Stimulated activated CD4-positive, alpha-beta T cell treated with anti-CD3 and anti-CD28 coated beads, Interleukin-12 subunit alpha, Interleukin-12 subunit beta, amount 100 ng/mL, for 48 hours (primary cell): ENCODE data around the gene CDH22.

Source experiments
- DNase-seq, 3 donors: peaks; one replicate each; pipeline ENCODE4 v3.0.0-alpha.2; 2020; ENCODE audit warnings: low read depth in 2 of 3, low spot score in 1 of 3

The CDH22 gene

DNA sequence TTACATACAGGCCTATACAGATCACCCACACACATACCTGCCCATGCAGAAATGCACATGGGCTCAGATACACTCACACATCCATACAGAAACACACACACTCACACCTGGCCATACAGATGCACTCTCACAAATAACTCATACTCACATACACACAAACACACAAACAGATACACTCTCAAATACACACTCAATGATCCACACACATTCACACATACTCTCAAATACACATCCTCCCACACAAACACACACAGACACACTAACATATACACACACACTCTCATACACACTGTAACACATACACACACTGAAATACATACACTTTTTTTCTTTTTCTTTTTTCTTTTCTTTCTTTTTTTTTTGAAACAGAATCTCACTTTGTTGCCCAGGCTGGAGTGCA lies 90.7 kb downstream of the CDH22 start:
- DNase-seq = no peak

DNA sequence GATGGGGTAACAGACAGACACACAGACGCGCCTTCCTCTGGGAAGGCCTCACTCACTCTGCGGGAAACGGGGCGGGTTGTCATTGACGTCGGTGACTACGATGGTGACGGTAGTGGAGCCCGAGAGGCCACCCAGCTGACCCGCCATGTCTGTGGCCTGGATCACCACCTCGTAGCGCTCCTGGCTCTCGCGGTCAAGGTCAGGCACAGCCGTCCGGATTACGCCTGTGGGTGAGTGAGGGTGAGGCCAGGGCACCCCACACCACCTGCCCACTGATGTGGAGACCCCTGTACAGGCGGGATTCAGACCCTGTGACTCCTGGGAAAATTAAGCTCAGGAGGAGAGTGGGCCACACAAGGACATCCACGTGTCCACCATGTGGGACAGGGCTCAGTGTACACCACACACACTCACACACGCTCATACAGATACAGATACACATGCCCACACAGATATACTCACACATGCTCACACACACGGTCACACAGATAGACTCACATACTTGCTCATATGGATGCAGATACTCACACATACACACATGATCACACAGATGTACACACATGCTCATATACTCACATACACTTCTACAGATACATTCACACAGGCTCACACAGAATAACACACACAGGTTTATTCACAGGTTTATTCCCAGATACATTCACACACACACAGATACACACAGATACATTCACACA lies 91.4 kb downstream of the CDH22 start:
- no peak for DNase-seq

DNA sequence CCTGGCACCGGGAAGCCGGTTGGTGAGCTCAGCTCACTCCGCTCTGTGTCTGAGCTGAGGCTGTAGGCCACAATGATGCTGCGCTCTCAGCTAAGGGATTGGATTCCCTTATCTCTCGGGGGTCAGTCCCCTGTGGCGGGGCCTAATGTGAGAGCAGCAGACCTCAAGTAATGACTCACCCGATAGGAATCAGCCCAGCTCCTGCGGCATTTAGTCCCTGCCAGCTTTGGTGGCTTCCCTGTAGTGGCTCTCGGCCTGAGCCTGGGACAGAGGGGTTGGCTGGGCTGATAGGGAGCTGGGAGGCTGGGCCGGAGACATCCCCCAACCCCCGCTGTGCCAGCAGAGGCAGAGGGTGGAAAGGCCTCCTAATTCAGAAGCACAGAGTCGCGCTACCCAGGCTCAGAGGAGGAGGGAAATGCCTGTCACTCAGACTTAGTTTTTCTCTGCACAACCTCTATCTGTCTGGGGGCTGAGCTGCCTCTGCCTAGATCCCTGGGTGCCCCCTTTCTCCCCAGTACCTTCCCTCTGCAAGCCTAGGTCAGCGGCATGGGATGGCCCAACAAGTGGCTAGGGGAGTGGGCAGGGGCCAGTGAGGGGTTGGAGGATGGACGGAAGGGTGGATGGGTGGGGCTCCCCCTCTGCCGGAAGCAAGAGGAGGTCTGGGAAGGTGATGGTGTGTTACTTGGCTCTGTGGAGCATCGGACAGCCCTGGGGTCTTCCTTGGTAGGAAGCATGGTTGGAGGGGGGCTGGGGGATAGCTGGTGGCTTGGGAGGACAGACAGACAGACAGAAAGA lies 92.2 kb downstream of the CDH22 start:
- no peak for DNase-seq

DNA sequence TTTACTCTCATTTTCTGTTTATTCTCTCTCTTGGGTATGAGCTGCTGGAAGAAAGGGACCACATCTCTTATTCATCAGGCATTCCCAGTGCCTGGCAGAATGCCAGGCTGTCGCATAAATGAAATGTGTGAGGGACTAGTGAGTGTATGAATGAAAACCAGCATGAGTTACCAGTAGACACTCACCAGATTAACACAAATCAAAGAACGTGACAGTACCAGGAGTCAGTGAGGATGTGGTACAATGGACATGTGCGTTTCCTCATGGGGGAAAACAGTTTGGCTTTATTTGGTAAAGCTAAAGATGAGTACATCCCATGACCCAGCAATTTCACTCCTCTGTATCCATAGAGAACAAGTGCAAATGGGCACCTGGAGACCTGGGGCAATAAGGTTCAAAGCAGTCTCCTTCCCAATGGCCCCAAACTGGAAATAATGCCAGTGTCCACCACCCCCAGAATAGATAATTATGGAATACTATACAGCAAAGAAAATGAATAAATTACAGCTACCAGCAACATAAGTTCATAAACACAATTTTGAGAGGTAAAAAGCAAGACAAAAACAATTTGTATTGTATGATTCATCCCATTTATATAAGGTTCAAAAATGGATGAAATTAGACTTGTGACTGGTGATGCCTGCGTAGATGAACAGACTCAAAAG lies 93.3 kb downstream of the CDH22 start:
- no peak for DNase-seq

DNA sequence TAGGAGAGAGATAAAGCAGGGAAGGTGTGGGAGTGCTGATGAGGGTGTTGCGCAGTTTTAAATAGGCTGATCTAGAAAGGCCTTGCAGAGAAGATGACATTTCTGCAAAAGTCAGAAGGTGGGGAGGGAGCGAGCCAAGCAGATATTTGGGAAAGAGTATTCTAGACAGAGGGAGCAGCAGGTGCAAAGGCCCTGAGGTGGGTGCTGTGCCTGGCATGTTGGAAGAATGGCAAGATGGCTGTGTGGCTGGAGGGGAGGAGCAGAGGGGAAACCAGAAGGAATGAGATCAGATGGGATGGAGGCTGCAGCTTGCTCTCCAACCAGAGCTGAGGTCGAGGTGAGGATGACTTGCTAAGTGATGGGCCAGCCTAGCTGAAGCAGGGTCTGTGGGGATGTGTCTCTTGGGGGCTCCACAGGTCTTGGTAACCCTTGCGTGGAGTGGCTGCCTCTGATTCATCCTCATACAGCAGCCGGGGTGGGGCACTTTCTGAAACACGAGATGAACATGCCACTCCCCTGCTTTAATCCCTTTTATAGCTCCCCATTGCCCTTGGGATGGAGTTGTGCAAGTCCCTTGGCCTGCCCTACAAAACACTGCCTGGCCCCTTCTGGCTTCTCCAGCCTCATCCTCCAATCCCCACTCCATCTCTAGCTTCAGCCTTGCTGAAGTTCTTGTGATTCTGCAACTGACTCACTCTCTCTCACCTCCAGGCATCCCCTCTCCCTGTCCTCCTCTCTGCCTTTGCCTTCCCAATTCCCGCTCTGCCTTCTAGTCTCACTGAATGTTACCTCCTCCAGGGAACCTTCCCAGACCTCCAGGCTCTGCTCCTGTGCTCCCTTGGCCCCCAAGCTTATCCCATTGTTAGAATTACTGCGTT lies 94.1 kb downstream of the CDH22 start:
- DNase-seq = no peak

DNA sequence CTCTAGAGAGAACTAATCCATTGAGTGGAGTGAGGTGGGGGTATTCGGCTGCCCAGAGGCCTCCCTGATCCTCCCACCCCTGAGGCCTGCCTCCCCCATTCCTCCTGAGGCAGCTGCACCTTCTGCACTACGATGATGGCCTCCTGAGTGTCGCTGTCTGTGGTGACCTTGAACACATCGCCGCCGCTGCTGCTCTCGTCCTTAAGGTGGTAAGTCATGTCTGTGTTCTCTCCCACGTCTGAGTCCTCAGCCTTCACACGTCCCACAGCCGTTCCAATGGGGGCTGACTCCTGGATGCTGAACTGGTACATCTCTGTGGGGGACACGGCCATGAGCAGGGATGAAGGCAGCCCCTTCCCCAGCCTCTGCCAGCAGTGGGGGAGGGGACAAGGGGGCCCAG lies 95.4 kb downstream of the CDH22 start:
- DNase-seq = no peak

DNA sequence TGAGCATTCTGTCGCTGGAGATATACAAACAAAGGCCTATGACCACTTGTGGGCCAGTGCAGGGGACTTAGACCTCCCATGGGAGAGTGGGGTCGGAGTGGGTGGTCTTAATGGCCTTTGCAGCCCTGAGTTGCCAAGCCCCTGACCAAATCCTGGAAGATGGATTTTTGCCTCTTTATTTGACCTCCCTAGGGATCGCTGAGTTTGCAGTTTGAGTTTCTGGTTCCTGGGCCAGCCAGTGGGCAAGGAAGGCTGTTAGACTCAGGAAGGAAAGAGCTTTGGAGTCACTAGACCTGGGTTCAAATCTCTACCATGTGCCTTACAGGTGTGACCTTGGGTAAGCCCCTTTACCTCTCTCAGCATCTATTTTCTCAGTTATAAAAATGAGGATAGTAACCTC lies 96.0 kb downstream of the CDH22 start:
- DNase-seq = no peak

DNA sequence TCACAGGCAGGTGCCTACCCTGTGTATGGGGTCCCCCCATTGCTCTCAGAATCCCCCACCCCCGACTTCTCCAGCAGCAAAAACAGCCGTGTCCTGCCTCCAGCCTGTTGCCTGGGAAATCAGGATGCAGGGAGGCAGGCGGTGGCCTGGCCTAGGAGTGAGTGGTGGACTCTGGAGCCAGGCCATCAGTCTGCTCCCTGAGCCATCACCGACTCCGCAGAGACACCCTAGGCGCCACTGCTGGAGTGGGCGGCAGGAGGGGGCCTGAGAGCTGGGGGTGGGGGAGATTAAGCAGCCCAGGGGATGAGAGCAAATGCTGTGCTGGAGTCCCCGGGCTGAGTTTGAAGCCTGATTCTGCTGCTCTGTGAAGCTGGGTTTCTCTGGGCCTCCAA lies 97.0 kb downstream of the CDH22 start:
- DNase-seq = no peak

DNA sequence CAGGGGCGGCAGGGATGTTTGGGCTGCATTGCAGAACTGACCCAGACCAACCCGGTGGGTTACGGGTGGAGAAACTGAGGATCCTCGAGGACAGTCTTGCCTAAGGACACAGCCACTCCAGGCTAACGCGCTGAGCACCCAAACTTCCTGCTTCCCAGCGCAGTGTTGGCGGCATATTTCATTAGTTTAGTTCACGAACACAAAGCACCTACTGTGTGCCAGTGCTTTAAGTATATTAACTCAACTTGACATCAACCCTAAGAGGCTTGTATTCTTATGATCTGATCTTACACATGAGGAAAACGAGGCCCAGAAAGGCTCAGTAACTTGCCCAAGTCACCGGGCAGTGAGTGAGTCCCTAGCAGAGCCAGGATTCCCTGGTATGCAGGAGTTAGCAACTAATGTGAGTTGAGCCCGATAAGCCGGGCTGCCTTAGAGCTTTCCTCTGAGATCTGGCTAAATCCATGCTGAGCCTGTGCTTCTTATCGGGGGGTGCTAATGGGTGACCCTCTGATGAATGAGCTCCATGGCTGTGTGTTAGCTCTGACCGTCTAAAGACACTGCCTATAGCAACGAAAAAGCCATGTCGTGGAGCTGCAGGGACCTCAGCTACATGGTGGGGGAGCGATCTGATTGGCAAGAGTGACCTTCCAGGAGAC lies 97.5 kb downstream of the CDH22 start:
- no peak for DNase-seq

DNA sequence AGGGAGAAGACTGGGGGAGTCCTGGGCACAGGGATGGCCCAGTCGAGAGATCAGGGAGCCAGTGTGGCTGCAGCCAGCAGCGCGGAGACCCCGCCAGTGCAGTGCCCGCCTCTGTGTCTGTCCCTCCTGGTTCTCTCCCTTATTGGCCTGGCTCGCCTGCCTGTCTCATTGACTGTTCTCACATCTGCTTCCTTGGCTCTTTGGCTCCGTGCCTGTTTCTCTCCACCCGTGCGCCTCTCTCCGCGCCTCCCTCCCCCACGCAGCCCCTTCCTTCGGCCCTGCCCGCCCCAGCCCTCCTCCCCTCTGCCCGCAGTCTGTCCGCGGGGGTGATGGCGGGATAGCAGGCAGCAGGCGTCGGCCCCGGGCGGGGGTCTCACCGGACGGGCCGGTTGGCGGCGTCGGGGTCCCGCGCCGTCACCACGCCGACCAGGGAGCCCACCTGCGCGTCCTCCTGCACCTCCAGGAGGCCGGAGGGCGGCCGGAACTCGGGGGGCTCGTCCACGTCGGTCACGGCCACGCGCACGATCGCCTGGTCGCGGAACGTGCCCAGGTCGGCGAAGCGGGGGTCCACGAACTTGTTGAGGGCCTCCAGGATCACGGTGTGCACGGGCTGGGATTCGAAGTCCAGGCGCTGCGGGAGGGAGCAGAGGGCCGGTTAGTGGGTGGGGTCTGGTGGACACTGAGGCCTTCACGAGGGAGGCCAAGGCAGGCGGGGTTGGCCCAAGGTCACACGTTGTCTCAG lies 98.2 kb downstream of the CDH22 start:
- no peak for DNase-seq

DNA sequence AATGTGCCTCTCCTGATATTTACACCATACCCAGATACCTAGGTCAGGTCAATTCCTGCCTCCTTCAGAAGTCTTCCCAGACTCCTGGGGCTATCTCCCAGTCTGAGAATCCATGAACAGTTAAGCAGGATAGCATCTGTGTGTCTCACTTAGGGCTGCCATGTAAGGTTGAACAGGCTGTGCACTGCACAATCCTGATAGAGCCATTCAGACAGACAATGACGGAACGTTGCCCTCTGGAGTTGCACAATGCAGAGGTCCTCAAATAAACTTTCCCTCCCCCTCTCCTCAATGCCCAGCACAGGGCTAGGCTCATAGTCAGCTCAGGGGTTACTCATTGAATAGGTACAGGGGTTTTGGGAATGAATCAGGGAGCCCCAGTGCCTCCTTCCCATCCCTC lies 100.5 kb downstream of the CDH22 start:
- DNase-seq = no peak

DNA sequence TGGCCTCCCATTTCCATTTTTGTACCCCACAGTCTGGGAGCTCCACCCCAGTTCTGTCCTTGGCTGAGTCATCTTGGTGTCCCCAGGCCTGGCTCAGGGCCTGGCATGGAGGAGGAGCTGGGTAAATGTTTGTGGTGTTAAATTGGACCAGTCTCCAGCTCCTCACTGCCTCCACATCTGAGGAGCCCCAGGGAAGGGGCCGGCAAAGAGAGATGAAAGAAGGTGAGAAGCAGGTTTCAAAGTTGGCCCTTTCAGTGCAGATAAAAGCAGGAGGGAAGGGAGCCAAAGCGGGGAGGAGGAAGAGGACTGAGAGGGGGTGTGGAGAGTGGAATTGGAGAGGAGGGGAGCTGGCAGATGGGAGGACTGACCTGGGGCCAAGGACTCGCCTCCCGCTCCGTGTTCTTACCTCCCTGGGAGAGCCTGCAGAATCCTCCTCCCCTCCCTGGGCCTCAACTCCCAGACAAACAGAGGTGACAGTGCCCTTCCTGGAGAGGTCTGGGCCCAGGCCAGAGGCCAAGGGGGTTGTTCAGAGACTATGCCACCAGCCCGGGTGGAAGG lies 101.2 kb downstream of the CDH22 start:
- DNase-seq = no peak

DNA sequence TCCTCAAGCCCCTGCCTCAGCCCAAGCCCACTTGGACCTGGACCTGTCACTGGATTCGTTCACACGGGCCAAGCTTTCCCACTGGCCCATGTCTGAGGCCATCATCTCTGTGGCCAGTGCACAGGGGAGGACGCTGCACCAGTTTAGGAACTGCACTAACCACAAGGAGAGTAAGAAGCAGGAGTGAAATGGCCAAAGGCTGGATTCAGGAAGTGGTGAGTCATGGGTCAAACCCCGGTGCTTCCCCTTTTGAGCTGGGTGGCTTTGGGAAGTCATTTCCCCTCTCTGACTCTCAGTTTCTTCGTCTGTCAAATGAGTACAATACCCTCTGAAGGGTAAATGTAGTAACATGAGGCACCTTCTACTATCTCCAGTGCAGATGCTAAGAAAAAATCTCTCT lies 102.3 kb downstream of the CDH22 start:
- no peak for DNase-seq

DNA sequence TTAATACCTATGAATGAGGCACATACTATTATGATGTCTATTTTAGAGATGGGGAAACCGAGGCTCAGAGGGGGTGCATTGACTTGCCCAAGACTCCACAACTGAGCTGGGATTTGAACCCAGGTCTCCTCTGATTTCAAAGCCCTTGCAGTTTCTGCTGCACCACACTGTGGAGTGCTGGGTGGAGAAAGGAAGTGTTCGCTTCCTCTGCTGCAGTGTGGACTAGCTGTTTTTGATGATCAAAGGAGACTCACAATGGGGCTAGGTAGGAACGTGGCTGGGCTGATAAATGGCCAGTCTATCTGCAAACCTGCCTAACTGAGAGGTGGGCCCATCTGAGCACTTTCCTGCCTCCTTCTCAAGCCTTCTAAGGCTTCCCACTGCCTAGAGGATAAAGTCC lies 102.9 kb downstream of the CDH22 start:
- no peak for DNase-seq

DNA sequence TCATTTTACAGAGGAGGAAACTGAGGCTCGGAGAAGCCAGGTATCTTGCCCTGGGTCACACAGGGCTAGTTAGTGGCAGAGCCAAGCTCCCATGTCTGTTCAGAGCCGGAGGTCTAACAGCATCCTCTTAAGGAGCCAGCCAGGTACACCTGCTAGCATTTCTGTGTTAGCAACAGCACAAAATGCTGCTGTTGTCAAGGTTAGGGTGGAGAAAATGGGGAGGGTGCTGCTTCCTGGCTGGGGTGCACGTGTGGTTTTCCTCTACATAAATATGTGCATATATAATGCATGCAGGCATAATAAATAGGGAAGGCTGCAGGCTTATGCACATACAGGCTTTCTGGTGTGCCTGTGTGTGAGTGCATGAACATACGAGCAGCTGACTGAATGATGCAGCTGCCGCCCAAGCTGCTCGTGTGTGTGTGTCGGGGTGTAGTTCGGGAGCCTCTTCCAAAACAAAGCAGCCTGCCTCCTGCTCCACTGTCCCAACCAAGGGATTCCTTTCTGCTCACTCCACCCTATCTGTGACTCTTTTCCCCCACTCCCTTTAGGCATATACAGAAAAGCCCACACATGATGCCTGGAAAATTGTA lies 103.6 kb downstream of the CDH22 start:
- no peak for DNase-seq

DNA sequence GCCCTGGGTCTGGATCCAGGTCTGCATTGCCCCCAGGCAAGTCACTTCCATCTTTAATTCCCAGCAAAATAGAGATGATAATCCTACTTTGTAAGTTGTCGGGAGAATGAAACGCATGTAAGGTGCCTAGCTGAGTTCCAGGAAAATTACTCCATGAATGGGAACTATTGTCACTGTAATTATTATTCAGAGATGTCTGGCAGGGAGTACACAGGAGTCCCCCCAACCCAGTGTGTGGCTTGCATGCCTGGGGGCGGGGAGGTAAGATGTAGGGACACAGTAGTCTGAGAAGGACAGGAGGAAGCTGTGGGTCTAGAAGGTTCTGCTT lies 104.8 kb downstream of the CDH22 start:
- no peak for DNase-seq

DNA sequence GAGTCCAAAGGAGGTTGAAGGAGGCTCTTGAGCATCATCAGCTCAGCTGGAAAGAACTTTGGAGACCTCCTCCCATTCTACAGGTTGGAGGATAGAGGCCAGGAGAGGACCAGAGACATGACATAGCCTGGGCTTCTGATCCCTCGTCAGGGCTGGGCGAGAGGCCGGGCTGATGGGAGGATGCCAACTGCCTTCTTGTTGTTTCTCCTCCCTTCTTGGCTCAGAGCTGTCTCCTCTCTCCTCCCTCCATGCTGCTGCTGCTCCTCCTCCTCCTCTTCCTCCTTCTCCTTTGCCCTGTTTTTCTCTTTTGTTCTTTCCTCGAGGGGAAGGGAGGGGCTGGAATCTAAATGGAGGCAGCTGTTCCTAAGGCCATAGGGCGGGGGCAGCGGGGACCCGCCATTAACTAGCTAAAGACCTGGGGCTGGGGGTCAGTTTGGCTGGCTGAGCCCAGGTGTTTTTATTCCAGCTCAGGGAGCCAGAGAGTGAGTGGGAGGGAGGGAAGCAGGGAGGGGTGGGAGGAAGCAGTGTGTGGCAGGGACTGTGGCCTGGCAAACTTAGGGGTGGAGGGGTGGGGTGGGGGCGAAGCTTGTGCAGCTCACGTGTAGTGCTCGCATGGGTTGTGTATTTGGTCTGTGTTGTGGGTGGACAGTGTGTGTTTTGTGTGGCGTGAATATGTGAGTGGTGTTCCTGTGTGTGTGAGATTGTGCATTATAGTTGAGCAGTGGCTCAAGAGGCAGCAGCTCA lies 105.4 kb downstream of the CDH22 start:
- no peak for DNase-seq

DNA sequence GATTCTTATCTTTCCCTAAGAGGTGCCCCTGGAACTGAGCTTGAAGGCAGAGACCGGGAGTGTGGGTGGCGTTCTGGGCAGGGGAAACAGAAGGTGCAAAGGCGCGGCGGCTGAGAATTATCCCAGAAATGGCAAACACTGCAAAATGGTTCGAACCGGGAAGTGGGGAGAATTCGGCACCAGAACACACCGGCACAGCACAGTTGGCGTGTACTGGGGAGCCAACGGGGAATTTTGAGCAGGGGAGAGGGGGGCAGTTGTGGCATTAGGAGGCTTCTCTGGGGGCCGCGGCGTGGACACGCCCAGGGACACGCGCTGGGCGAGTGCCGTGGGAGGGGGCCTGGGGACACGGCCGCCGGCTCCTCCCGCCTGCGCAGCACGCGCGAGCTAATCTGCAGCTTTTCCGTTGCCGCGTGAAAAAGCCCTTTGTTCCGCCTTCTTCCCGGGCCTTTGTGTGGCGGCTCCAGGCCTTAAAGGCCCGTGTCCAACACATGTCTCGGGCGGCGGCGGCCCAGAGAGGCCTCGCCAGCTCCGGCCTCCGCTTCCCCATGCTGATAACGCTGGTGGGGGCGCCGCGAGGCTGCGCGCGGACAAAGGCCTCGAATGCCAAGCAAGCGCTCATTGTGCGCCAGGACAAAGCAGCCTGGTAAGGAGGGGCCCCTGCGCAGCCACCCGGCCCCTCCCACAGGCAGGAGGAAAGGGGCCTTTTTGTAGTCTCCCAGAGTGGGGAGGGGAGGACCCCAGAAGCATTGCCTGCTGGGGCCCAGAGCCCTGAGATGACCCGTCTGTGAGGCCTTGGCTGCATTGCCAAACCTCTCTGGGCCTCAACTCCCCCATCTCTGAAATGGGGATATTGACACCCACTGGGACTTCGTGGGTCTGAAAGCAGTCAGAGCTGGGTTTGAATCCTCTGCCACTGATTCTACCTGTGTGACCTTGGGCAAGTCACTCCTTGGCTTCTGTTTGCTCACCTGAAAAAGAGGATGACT lies 107.4 kb downstream of the CDH22 start:
- DNase-seq = no peak
